Mammary epithelial cell (primary cell): Measurements from ENCODE around the gene NRROS.

Experiments used
- EZH2 ChIP-seq: IDR thresholded peaks from 2 replicates; pipeline ENCODE4 v1.6.1; 2012; ENCODE audit warnings: low read length, inconsistent platforms, borderline replicate concordance
- TF ChIP-seq, protein P1 (sequence below), 2 donors: IDR thresholded peaks in 1 of 2; conservative IDR thresholded peaks in 1 of 2; 2 replicates each; pipeline ENCODE4 v1.5.1; 2011 to 2012; ENCODE audit warnings: inconsistent platforms in 2 of 2, low read length in 2 of 2, mild to moderate bottlenecking in 2 of 2, control low read depth in 1 of 2, low read depth in 1 of 2; ENCODE audit not compliant: insufficient read depth in 1 of 2; ENCODE audit errors: extremely low read depth in 1 of 2

GRCh38 chr3:196609805-196610515, 29.5 kb upstream of the NRROS start:
- TF ChIP-seq, protein P1, sequence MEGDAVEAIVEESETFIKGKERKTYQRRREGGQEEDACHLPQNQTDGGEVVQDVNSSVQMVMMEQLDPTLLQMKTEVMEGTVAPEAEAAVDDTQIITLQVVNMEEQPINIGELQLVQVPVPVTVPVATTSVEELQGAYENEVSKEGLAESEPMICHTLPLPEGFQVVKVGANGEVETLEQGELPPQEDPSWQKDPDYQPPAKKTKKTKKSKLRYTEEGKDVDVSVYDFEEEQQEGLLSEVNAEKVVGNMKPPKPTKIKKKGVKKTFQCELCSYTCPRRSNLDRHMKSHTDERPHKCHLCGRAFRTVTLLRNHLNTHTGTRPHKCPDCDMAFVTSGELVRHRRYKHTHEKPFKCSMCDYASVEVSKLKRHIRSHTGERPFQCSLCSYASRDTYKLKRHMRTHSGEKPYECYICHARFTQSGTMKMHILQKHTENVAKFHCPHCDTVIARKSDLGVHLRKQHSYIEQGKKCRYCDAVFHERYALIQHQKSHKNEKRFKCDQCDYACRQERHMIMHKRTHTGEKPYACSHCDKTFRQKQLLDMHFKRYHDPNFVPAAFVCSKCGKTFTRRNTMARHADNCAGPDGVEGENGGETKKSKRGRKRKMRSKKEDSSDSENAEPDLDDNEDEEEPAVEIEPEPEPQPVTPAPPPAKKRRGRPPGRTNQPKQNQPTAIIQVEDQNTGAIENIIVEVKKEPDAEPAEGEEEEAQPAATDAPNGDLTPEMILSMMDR (conservative IDR thresholded peaks at IDR 0.05 in 1 of 2, IDR thresholded peaks at IDR 0.05 in 1 of 2; ENCODE audit: extremely low read depth in 1 of 2, insufficient read depth in 1 of 2, low read depth in 1 of 2, low read length in 2 of 2), result no peak
- no peak for TF ChIP-seq EZH2
